Loucy (cell line): ENCODE measurements around the gene NCKAP5.
"Not testable (repeated sequence)": the region's sequence is repeated elsewhere in the genome, so short reads cannot be mapped to it uniquely, and the experiment has no call there.

Source experiments
- H2AFZ ChIP-seq: fragments of 200-600 bp; sonication (generic); 2 replicates; pipeline ENCODE4 v1.6.0; 2016; ENCODE audit warnings: antibody characterized with exemption, mild to moderate bottlenecking, low read length, moderate library complexity
- H3F3A ChIP-seq: fragments of 200-600 bp; 2 replicates; pipeline ENCODE4 v1.6.0; 2016; ENCODE audit warnings: antibody characterized with exemption, low read depth, mild to moderate bottlenecking
- H3K27me3 ChIP-seq: fragments of 200-600 bp; sonication (generic); 2 replicates; pipeline ENCODE4 v1.6.1; 2014; ENCODE audit warnings: low read length, mild to moderate bottlenecking; ENCODE audit not compliant: insufficient read depth, poor library complexity, severe bottlenecking
- H3K36me3 ChIP-seq: fragments of 200-600 bp; sonication (generic); 2 replicates; pipeline ENCODE4 v1.6.1; 2016; ENCODE audit warnings: low read length; ENCODE audit not compliant: insufficient read depth
- H3K4me1 ChIP-seq: fragments of 200-600 bp; sonication (generic); 2 replicates; pipeline ENCODE4 v1.5.1; 2014; ENCODE audit warnings: low read length, mild to moderate bottlenecking; ENCODE audit not compliant: insufficient read depth, poor library complexity, severe bottlenecking
- H3K4me2 ChIP-seq: fragments of 200-600 bp; sonication (generic); 2 replicates; pipeline ENCODE4 v1.6.0; 2014; ENCODE audit warnings: antibody characterized with exemption, low read length, low read depth, mild to moderate bottlenecking; ENCODE audit not compliant: poor library complexity, severe bottlenecking
- H3K4me3 ChIP-seq: fragments of 200-600 bp; sonication (generic); 2 replicates; pipeline ENCODE4 v1.5.1; 2014; ENCODE audit warnings: low read length, mild to moderate bottlenecking, mixed read lengths; ENCODE audit not compliant: poor library complexity, severe bottlenecking
- H3K79me2 ChIP-seq: fragments of 200-600 bp; sonication (generic); 2 replicates; pipeline ENCODE4 v1.6.1; 2014; ENCODE audit warnings: low read length; ENCODE audit not compliant: insufficient read depth
- H3K9ac ChIP-seq: fragments of 200-600 bp; sonication (generic); 2 replicates; pipeline ENCODE4 v1.6.0; 2014; ENCODE audit warnings: mild to moderate bottlenecking, low read depth, low read length, moderate library complexity; ENCODE audit not compliant: poor library complexity, severe bottlenecking
- H3K9me2 ChIP-seq: fragments of 200-600 bp; sonication (generic); replicated peaks from 2 replicates; pipeline ENCODE4 v1.6.1; 2016; ENCODE audit warnings: low read depth, low read length, mixed read lengths
- H3K9me3 ChIP-seq: fragments of 200-600 bp; sonication (generic); 2 replicates; pipeline ENCODE4 v1.6.1; 2014; ENCODE audit warnings: mild to moderate bottlenecking, antibody characterized with exemption, low read length, low read depth; ENCODE audit not compliant: insufficient read depth
- H4K20me1 ChIP-seq: fragments of 200-600 bp; sonication (generic); 2 replicates; pipeline ENCODE4 v1.6.0; 2014; ENCODE audit warnings: antibody characterized with exemption, low read length, mild to moderate bottlenecking; ENCODE audit not compliant: insufficient read depth, poor library complexity, severe bottlenecking
- EZH2phosphoT487 ChIP-seq: fragments of 200-600 bp; IDR thresholded peaks from 2 replicates; pipeline ENCODE4 v1.6.1; 2018; ENCODE audit warnings: antibody characterized with exemption, mild to moderate bottlenecking, moderate library complexity, borderline replicate concordance
- TF ChIP-seq, protein P1 (sequence below): fragments of 200-600 bp; sonication (generic); conservative IDR thresholded peaks from 2 replicates; pipeline ENCODE4 v1.5.1; 2014; ENCODE audit warnings: mild to moderate bottlenecking, antibody characterized with exemption, low read length

NCKAP5 gene

DNA sequence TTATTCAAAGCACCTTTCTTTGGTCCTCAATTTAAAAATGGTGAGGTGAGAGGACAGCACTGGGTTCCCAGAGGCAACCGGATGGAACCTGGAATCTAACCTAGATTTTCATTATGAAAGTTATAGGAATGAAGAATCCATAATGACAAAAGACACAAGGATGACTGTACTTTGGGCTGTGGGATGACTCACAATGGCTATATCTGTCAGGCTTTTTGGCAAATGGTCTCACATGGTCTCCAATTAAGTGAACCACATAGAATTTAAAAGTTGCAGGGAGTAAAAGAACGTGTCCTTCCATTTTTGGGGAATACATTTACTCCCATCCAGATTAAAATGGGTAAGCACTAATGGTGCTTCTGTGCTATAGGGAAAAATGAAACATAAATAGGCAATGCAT lies 866.5 kb downstream of the NCKAP5 start:
- no peak for TF ChIP-seq EZH2phosphoT487
- TF ChIP-seq, protein P1, sequence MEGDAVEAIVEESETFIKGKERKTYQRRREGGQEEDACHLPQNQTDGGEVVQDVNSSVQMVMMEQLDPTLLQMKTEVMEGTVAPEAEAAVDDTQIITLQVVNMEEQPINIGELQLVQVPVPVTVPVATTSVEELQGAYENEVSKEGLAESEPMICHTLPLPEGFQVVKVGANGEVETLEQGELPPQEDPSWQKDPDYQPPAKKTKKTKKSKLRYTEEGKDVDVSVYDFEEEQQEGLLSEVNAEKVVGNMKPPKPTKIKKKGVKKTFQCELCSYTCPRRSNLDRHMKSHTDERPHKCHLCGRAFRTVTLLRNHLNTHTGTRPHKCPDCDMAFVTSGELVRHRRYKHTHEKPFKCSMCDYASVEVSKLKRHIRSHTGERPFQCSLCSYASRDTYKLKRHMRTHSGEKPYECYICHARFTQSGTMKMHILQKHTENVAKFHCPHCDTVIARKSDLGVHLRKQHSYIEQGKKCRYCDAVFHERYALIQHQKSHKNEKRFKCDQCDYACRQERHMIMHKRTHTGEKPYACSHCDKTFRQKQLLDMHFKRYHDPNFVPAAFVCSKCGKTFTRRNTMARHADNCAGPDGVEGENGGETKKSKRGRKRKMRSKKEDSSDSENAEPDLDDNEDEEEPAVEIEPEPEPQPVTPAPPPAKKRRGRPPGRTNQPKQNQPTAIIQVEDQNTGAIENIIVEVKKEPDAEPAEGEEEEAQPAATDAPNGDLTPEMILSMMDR, result no peak
- H3K4me2 ChIP-seq, result no peak overlapping the region
- no peaks in the 10 kb centered on the region for H3K27me3 ChIP-seq
- no peaks in the 10 kb centered on the region for H3K79me2 ChIP-seq
- no peak overlapping the region for H3K4me3 ChIP-seq
- no peaks in the 10 kb centered on the region for H3K9me2 ChIP-seq
- H2AFZ ChIP-seq, result no peak overlapping the region
- no peaks in the 10 kb centered on the region for H3K4me1 ChIP-seq
- H4K20me1 ChIP-seq, result no peaks in the 10 kb centered on the region
- no peak overlapping the region for H3K9ac ChIP-seq
- no peaks in the 10 kb centered on the region for H3F3A ChIP-seq
- H3K9me3 ChIP-seq, result no peaks in the 10 kb centered on the region
- no peaks in the 10 kb centered on the region for H3K36me3 ChIP-seq

DNA sequence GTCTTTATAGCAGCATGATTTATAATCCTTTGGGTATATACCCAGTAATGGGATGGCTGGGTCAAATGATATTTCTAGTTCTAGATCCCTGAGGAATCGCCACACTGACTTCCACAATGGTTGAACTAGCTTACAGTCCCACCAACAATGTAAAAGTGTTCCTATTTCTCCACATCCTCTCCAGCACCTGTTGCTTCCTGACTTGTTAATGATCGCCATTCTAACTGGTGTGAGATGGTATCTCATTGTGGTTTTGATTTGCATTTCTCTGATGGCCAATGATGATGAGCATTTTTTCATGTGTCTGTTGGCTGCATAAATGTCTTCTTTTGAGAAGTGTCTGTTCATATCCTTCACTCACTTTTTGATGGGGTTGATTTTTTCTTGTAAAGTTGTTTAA lies 868.5 kb downstream of the NCKAP5 start:
- not testable (repeated sequence) for H3K4me3 ChIP-seq, H3K9me2 ChIP-seq, H3K79me2 ChIP-seq, H3F3A ChIP-seq, H2AFZ ChIP-seq, H3K4me2 ChIP-seq, H3K36me3 ChIP-seq, H4K20me1 ChIP-seq, H3K27me3 ChIP-seq, H3K9ac ChIP-seq, H3K4me1 ChIP-seq, H3K9me3 ChIP-seq

DNA sequence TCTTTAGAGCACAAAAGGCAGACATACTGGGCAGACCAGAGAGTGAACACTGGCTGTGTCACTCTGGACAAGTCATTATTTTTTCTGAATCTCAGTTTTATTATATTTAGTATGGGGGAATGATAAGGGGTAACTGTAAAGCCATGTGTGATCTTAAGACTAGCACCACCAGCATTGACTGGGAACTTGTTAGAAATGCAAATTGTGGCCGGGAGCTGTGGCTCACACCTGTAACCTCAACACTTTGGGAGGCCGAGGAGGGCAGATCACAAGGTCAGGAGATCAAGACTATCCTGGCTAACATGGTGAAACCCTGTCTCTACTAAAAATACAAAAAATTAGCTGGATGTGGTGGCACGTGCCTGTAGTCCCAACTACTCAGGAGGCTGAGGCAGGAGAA lies 869.9 kb downstream of the NCKAP5 start:
- H3K4me3 ChIP-seq, H3K9me3 ChIP-seq, H3K36me3 ChIP-seq: not testable (repeated sequence)

DNA sequence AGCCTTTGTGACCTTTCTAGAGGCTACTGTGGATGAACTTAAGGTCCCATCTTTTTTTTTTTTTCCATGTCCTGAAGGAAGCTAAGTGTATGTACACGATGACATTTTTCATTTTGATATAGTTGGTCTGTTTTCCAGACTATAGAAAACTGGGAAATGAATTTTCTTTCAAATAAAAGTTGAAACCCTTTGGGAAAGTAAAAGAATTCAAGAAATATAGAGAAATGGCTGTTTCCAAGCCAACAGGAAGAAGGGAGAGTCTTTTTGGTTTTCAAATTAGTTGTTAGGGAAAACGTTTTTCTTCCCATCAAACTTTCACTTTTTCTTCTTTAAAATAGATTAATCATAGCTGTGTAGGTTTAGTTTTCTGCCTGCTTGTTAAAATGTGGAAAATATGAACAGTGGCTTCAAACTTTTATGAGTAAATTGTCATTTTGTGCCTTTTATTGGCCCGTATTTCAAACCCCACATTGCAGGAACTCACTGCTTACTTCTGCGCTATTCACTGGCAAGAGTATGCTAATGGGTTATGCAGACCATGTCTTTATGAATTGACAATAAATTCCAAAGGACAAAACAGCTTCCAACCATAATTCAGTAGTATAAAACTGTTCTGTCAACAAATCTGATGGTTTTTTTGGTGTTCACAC lies 870.6 kb downstream of the NCKAP5 start:
- Histone ChIP-seq H3K4me1 (no peaks in the 10 kb centered on the region), H3K4me2 (no peak overlapping the region), H3K9me2 (no peaks in the 10 kb centered on the region; the same call in 1 of the 2 replicates), H3K36me3 (no peaks in the 10 kb centered on the region), H3F3A (no peaks in the 10 kb centered on the region), H3K79me2 (no peaks in the 10 kb centered on the region), H3K9me3 (no peaks in the 10 kb centered on the region), H2AFZ (no peak overlapping the region), H3K4me3 (no peak overlapping the region), H3K27me3 (no peaks in the 10 kb centered on the region), H3K9ac (no peak overlapping the region), H4K20me1 (no peaks in the 10 kb centered on the region)
- TF ChIP-seq, protein P1, result no peak
- no peak for TF ChIP-seq EZH2phosphoT487

More for the DNA sequence above, 869.9 kb downstream of the NCKAP5 start:
- not testable (repeated sequence) for H3K27me3 ChIP-seq, H3K9ac ChIP-seq, H3K4me2 ChIP-seq, H3K4me1 ChIP-seq, H2AFZ ChIP-seq, H3K9me2 ChIP-seq, H4K20me1 ChIP-seq, H3K79me2 ChIP-seq, H3F3A ChIP-seq
